GM21825 (cell line): ENCODE data around the gene TNIP2.
"Not testable (repeated sequence)": the region's sequence is repeated elsewhere in the genome, so short reads cannot be mapped to it uniquely, and the experiment has no call there.

ENCODE experiments used
- ATAC-seq: cut with Tn5 transposase; IDR thresholded peaks from one replicate; pipeline ENCODE4 v1.9.1; 2021; ENCODE audit warnings: mild to moderate bottlenecking, moderate library complexity; ENCODE audit not compliant: unreplicated experiment

The TNIP2 gene

DNA sequence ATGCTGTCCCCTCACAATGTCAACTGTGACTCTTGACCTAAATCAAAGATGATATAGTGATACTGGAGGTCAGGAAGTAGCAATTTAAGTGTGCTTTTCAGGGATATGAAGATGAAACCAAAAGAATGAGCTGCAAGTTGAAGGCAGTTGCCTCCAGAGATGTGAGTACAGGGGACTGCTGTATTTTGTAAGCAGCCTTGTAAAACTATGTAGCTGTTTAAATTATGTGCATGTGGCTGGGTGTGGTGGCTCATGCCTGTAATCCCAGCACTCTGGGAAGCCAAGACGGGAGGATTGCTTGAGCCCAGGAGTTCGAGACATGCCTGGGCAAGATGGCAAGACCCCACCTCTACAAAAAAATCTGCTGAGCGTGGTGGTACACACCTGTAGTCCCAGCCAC is 15.1 kb upstream of the TNIP2 start:
- no peak for ATAC-seq

DNA sequence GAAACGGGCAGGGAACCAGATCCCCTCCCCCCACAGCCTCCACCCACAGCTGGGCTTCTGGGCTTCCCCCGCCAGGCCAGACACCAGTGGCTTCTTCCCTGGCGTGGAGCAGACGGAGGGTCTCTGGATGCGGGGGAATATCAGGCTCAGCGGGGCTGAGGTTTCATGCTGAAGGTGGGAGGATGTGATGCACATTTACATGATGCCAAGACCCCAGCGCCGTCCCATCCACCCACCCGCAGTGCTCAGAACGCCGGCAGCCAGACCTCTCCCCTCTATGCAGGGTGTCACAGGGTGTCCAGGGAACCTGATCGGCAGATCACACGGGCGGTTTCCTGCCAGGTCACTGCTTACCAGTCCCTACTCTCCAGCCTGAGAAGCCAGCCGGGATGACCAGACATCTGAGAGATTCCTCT is 12.8 kb upstream of the TNIP2 start:
- no peak for ATAC-seq

DNA sequence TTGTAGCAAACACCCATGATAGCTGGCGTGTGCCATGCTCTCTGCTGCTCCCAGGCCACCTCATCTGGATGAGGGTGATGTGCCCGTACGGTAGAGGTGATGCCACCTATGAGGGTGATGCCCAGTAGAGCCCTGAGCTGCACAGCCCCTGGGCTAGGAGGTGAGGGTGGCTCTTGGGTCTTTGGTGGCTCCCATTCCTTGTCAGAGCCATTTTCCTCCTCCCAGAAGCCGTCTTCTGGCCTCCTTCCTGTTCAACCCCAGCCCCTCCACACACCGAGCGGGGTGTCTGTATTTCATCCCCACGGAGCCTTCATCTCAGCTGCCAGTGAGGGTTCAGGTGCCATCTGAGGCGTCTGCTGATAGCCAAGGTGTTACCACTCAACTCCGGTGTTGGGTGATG is 12.0 kb upstream of the TNIP2 start:
- no peak for ATAC-seq

DNA sequence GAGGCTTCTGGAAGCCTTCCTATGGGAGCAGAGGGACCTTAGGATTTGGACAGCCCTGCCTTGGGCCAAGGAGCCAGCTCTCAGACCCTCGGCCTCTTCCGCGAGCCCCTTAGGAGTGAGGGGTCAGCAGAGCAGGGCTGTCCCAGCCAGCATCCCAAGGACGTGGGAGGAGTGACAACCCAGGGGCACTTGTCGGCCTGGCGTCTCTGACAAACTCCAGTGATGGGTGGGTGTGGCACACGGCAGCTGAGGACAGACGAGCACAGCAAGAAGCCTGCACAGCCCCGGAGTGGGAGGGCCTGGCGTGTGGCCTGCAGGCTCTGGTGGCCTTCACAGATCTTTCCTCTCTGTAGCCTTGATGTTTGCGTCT is 11.6 kb upstream of the TNIP2 start:
- ATAC-seq = no peak

DNA sequence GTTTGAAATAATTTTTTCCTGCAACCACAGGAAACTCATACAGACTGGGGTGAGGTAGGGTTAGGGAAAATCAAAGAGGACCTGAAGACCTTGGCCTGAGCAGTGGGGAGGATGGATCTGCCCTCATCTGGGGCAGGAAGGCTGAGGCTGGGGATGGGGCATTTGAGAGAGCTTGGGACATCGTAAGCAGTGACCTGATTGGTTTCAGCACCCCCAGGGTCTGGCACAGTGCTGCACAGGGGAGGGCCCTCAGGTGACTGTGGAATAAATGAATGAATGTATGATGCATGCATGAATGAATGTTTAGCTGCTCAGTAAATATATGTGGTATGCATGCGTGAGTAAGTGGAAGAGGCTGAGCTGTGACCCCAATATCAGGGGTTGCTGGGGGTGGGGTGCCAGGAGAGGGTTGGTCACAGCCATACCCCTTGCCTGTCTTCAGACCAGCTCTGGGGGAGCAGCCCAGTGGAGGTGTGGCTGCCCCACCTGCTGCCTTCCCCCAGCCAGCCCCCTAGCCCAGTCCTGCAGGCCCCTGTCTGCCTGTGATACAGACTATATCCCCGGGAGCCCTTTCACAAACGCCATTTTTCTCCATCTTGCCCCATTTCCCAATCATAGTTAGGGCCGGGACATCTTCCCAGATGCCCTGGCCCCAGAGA is 11.0 kb upstream of the TNIP2 start:
- no peak for ATAC-seq

DNA sequence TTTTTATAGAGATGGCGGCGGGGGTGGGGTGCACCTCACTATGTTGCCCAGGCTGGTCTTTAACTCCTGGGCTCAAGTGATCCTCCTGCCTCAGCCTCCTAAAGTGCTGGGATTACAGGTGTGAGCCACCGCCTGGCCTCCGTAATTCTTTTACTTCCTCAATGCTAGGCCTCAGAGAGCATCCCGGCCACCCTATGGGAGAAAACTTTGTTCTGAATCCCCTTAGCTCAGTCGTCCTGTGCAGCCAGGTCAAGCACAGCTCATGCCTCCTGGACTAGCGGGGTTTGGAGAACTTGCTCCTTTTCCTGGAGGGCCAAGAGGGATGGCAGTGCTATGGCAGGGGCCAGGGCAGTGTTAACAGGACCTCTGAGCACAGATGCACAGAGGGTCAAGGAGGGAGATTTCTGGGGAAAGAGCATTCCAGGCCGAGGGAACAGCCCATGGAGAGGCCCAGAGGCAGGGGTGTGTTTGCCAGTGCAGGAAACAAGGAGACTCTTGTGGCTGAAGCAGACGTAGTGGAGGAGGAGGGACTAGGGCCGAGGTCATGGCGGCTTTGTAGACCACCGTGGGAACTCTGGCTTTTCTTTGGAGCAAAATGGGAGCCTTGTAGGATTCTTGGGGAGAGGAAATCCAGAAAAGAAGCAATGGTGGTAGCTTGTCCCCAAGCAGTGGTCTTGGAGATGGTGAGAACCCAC is 9.8 kb upstream of the TNIP2 start:
- ATAC-seq = no peak

DNA sequence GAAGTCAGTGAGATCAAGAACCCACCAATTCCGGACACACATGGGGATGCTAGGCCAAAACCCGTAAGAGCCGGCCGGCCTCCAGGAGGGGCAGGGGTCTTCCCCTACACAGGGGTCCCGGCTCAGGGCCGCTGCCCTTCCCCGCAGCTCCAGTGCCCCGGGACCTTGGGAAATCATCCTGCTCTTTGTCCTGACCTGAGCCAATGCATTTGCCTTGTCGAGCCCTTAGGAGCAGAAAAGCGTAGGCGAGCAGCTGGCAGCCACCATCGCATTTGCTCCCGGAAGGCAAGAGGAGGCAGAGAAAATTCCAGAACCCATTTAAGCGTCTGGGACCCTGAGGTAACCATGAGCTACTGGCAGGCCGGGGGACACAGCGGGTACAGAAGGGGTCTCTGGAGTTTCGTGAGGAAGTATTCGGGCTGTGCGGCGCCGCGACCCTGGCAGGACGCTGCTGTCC is 7.4 kb upstream of the TNIP2 start:
- ATAC-seq = no peak

DNA sequence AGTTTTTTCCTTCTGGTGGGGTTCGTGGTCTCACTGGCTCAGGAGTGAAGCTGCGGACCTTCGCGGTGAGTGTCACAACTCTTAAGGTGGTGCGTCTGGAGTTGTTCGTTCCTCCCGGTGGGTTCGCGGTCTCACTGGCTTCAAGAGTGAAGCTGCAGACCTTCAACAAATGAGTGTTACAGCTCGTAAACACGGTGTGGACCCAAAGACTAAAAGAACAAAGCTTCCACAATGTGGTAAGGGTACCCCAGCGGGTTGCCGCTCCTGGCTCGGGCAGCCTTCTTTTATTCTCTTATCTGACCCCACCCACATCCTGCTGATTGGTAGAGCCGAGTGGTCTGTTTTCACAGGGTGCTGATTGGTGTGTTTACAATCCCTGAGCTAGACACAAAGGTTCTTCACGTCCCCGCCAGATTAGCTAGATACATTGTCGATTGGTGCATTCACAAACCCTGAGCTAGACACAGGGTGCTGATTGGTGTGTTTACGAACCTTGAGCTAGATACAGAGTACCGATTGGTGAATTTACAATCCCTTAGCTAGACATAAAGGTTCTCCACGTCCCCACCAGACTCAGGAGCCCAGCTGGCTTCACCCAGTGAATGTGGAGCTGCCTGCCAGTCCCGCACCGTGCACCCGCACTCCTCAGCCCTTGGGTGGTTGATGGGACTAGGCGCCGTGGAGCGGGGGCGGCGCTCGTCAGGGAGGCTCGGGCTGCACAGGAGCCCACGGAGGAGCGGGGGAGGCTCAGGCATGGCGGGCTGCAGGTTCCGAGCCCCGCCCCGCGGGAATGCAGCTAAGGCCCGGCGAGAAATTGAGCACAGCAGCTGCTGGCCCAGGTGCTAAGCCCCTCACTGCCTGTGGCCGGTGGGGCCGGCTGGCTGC is 6.6 kb upstream of the TNIP2 start:
- not testable (repeated sequence) for ATAC-seq

DNA sequence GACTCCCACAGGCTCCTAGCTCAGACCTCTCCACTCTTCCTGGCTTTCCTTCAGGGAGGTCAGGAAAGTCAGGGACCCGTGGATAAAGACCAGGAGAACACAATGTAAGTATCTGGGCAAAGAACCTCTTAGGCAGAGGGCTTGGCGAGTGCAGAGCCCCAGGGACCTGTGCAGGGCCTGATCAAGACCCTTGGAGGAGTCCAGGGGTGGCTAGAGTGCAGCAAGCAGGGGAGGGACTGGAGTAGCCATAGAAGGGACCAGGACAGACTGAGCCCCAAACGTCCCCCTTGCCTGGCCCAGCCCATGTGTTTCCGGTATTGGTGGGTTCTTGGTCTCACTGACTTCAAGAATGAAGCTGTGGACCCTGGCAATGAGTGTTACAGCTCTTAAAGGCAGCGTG is 5.9 kb upstream of the TNIP2 start:
- no peak for ATAC-seq

DNA sequence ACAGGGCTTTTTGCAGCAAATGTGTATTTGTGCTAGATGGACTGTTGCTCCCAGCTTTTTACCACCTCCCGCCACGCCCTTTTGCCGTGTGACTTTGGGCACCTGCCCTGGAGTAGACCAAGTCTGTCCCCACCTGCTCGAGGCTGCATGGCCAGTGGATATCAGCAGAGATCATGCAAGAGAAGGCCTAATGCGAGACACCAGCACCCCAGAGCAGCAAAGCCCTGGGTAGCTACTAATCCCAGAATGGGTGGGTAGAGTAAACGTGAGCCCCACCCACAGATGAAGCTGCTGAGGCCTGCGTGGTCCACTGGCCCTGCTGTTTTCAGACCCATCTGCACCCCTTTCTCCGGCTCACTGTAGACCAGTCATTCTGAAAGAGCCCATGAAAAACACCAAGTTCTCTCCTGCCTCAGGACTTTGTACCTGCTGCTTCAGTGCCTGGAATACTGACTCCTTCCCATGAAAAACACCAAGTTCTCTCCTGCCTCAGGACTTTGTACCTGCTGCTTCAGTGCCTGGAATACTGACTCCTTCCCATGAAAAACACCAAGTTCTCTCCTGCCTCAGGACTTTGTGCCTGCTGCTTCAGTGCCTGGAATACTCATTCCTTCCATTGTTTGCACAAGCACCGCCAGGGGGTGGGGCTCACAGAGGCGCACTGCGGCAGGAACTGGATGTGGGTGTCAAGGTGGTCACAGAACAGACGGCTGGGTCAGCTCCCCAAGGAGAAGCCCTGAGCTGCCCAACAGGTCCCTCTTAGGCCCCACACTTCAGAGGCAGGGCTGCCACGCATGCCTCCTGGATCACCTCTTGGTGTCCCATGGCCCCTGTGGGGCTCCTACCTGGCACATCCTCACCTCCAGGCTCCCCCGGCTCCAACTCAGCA is 5.1 kb upstream of the TNIP2 start:
- ATAC-seq = no peak

DNA sequence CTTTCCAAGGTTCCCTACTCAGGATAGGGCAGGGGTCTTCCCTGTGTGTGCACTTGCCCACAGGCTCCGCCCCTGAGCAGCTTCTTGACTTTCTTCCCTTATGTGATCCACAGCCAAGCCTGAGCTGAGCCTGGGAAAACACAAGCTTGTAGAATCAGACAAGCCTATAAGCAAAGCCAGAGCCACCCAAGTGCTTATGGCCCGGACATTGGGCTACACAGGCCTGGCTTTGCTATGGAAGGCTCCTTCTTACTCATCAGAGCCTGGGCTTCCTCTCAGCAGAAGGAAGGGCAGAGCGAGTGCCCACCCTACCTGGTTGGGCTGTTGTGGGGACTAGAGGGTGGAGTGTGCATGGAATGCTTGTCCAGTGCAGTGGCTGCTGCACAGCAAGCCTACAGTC is 1.3 kb upstream of the TNIP2 start:
- ATAC-seq = no peak

DNA sequence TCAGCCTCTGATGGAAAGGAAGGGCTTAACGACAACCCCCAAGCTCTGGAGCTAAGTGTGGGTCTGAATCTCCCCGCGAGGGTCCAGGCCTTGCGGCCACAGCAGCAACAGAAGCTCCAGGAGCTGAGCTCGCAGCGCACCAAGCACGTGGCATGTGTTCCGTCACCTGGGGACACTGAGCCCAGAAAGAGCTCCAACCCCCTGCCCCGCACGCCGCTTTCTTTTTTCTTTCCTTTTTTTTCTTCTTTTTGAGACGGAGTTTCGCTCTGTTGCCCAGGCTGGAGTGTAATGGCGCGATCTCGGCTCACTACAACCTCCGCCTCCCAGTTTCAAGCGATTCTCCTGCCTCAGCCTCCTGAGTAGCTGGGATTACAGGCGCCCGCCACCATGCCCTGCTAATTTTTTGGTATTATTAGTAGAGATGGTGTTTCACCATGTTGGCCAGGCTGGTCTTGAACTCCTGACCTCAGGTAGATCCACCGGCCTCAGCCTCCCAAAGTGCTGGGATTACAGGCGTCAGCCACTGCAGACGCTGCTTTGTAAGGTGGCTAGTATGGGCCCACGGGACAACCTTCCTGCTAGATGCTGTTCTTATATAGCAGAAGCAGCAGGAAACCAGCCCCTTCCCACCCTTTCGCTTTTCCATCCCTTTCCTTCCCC is 685 bp upstream of the TNIP2 start:
- no peak for ATAC-seq

DNA sequence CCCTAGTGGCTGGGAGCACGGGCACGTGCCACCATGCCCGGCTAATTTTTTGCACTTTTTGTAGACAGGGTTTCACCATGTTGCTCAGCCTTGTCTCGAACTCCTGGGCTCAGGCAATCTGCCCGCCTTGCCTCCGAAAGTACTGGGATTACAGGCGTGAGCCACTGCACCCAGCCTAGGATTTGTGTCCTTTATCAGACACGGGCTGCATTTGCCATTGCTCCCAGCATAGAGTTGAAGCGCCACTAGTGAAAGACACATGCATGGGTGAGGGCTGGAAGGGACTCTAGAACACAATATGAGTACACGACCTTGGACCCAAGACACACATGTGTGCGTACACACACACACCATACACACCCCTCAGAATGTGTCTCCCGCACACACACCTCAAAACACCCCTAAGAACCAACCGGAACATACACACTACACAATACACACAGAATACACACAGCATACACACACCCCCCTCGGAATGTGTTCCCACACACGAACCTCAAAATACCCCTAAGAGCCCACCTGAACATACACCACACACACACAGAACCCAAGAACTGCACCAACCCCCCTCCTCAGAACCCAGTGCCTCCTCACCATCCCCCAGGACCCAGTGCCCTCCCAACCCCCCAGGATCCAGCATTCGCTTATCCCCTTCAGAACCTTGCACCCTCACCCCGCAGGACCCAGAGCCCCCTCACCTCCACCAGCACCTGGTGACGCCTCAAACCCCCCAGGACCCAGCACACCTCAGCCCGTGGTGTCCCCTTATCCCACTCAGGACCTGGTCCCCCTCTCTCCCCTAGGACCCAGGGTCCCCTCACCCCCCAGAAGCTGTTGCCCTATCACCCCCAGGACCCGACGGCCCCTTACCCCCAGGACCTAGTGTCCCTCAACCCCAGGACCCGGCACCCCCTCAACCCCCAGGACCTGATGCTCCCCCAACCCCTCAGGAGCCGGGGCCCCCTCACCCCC is 1.0 kb downstream of the TNIP2 start:
- ATAC-seq = no peak

DNA sequence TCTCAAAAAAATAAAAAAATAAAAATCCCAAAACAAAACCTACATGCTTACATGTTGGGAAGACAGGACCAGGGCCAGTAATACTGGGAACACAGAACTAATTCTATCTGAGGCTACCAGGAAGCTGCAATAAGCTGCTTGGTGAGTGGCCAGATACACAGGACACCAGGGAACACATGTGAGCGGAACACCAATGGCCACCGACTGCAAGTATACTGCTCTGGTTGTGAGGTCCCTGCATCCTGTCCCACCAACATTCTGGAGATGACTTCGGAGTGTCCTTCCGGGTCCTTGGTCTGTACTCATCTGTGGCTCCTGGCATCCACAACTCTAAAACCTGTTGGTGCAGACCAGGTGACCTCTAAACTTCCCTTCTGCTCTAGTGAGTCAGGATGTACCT is 2.7 kb downstream of the TNIP2 start:
- no peak for ATAC-seq

DNA sequence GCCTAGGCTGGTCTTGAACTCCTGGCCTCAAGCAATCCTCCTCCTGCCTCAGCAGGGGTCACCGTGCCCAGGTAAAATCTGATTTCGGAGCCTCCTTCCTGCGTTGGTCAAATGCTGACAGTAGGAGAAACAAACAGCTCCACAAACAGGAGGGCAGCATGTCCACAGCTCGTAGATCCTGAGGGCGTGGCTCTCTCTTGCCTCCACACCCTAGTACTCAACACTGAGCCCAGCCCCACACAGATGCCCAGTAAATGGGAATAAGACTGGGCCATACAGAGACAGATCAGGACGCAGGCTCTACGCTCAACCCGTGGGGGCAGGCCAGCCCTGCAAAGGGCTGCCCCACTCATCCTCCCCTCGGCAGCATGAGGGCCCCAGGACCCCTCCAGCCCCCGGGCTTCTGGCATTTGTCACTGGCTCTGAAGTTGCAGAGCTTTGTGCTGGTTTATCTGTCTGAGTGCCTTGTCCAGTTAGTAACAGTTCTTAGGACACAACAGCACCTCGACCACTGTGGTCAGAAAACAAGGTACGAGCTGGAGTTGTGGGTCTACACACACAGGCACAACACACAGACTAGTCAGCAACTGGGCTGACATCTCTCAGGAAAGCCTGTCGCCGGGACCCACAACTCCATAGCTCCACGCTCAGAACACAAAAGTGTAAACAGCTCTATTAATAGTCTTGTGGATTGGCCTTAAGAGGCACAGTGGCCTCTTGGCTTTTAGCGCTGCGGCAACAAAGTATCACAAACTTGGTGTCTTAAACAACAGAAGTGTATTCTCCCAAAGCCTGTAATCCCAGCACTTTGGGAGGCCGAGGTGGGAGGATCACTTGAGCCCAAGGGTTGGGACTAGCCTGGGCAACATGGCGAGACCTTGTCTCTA is 5.2 kb downstream of the TNIP2 start:
- no peak for ATAC-seq

DNA sequence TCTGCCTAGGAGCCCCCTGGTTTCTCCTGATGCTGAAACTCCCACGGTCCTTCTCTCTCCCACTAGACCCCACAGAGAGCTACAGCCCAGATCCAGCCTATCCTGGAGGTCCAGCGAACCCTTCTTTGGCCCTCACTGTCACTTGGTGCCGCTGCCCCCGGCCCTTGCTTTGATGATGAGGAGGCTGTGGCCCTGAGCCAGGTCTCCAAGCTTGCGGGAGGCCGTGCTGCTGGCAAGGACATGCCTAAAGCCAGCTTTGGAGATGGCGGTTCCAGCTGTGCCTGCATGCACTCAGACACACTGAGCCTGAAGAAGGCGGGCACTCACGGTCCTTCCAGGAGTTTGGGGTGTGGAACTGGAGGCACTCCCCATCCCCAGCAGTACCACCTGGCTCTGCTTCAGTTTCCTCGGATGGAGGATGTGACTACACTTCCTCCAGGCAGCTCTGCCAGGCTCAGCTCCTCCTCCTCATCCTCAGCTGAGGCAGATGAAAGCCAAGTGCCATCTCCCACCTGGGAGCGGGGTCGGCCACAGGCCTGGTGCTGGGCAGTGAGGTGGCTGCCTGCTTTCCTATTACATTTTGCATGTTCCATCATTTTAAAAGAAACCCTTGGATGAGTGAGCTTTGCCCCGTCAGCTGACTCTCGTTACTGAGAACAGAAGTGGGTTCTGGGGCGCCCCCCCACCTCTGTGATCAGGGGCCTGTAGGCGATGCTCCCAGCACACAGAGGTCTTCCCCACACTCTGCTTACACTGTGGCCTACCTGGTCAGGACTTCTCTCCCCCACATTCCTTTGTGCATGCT is 9.0 kb downstream of the TNIP2 start:
- no peak for ATAC-seq
